NOMO-1 treated with DMSO at 0.1 percent for 48 hours (cell line): Measurements from ENCODE around the gene HHLA2.

ENCODE experiments used
- DNase-seq: peaks from one replicate; lab custom pipeline; 2025; ENCODE audit not compliant: unreplicated experiment; lab: John Stamatoyannopoulos, UW

Gene HHLA2

DNA sequence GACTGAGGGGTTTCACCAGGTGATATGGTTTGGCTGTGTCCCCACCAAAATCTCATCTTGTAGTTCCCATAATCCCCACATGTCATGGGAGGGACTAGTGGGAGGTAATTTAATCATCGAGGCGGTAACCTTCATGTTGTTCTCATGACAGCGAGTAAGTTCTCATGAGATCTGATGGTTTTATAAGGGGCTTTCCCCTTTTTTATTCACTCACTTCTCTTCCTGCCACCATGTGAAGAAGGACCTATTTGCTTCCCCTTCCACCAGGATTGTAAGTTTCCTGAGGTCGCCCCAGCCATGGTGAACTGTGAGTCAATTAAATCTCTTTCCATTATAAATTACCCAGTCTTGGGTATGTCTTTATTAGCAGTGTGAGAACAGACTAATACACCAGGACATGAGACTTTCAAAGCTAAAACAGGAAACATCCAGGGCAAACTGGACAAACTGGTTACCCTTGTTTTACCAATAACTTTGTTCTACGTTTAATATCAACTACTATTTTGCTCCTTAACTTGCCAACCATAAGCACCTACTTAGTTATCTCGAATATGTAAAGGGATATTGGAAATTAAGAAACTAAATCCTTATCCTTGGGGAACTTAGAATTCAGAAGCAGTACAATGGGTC lies 115.9 kb downstream of the HHLA2 start:
- no peak for DNase-seq

DNA sequence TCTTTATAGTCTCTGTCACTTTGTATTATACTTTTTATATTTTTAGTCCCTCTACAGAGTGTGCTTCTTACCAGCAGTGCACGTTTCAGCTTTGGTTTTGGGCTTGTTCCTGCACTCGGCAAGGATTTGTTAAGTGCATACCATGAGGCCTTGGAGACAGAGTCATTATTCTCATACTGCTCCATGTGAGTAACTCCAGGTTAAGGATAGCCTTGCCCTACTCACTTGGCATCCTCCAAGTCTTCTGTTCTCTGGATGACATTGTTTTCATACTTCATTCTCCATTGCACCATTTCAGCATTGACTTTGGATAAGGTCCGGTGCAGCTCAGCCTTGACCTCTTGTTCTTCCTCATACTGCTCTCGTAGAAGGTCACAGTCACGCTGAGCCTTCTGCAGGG lies 117.7 kb downstream of the HHLA2 start:
- no peak for DNase-seq

GRCh38 chr3:108415661-108416060 lies 119.3 kb downstream of the HHLA2 start:
- no peak for DNase-seq

DNA sequence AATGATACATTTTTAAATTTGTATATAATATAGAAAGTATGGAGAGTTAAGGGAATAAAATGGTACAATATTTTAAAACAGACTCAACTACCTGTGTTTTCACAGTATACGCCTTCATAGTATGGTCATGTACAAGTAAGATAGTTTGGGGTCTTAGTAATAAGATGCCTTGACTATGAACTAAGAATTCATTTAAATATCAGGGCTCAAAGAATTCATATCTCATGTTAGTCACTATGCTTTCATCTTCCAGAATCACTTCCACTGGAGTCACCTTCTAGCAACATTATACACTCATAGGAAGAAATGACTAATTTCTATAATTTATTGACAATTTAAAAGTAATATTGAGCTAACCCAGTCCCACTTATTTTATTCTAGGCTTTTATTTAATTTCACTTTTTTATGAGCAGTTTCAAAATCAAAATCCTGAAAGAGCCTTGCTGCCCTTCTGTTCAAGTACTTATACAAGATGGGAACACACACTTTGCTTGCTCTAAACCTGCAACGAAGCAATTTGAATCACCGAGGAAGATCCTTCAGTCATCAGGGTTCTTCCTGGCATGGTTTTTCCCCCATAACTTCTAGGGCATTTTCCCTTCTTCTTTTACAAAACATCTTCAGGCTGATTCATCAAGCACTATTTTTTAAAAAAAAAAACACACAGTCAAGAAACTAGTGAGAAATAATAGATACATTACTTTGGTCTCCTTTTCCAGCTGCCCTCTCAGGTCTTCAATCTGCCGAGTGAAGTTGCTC lies 119.9 kb downstream of the HHLA2 start:
- DNase-seq, result no peak

DNA sequence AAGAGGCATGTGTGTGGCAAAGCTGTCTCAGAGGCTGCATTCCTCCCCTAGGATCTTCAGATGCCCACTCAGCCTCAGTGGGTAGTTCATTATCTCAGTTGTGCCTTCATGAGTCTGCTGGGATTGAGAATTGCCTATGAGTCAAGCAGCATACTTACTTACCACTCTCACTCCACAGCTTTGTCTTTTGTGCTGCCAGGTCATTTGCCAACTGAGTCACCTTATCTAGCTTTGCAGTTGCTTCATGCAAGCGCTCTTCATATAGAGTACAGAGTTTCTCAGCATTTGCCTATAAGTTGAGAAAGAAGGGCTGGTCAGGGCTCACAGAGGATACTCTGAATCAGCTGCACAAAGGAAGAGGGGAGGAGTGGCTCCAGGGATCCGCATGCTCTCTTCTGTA lies 124.6 kb downstream of the HHLA2 start:
- no peak for DNase-seq
